Glomerular visceral epithelial cell (primary cell): ENCODE data around the gene SERPINH1.

Source experiments
- DNase-seq: peaks from one replicate; pipeline ENCODE4 v3.0.0-alpha.2; 2016; ENCODE audit errors: extremely low spot score

The SERPINH1 gene

DNA sequence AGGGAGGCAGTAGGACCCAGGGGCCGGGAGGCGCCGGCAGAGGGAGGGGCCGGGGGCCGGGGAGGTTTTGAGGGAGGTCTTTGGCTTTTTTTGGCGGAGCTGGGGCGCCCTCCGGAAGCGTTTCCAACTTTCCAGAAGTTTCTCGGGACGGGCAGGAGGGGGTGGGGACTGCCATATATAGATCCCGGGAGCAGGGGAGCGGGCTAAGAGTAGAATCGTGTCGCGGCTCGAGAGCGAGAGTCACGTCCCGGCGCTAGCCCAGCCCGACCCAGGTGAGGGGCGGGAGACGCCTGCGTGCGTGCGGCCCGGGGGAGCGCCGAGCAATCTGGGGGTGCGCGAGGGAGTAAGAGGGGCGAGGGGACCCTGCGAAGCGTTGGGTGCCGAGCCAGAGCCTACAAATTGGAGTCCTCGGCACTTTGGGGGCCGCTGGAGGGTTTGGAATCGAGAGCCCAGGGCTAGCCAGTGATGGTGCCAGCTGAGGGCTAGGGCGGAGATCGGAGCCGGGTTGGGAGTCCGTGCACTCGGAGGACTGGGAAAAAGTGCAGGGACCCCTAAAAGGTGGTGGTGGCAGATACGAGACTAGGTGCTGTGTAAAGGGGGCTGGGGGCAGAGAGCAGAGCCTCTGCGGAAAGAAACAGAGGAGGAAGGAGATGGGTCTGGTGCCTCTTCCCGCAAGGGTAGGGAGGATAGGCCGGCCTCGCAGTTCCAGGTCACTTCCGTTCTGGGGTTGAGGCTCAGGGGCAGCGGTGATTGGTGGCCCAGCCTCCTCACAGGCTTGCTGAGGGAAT, at the start of gene SERPINH1:
Gene SERPINH1, plus strand, starts transcription at position 206 of the 788 bp plus-strand sequence. CDS start 4,097 bp downstream, outside the sequence.
- peak; percentile 83 for DNase-seq

DNA sequence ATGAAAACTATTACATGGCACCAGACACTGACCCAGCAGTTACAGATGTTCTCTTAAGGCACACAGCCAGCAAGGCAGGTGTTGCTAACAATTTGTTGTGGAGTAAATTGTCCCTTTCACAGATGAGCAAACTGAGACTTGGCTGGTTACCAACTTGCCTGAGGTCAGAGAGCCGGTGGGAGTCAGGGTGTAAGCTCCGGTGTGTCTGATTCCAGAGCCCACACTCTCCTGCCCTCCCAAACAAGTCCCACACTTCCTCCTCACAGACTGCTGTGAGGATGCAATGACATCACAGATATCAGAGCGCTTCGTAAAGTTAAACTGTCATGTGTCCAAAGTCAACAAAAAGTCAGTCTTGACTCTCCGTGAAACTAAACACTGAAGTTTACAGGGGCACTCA, 48.8 kb upstream of the SERPINH1 start:
- no peak for DNase-seq

DNA sequence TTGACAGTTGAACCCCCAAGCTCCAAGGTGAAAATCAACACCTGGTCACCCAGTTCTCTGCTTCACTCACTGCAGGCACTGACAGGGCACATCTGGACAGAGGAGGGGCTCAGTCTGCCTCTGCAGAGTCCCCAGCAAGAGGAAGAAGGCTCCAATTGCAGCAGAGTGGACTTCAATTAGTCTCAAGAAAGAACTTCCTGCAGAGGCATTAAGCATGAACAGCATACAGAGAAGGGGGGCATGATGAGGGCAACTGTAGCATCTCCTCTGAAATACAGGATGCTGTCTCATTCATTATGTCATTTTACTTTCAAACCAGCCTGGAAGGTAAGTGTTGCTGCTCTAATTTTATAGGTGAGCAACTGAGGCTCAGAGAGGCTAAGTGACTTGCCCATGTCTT, 47.5 kb upstream of the SERPINH1 start:
- DNase-seq, result no peak

DNA sequence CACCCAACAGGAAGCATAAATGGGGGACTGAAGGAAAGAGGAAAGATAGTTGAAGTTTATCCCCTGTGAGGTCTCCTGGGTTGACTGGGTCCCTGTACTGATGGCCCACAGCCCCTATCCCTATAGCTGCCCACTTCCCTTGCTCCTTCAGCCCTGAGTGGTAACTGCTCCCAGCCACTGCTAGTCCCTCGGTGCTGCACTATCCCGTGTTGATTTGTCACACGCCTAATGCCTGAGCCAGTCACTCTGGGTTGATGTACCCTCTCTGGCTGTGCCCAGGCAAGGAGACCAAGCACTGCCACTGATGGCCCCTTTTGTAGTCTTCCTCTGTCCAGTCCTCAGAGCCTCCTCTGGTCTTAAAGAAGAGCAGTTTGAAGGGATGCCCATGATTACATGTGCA, 45.9 kb upstream of the SERPINH1 start:
- no peak for DNase-seq

DNA sequence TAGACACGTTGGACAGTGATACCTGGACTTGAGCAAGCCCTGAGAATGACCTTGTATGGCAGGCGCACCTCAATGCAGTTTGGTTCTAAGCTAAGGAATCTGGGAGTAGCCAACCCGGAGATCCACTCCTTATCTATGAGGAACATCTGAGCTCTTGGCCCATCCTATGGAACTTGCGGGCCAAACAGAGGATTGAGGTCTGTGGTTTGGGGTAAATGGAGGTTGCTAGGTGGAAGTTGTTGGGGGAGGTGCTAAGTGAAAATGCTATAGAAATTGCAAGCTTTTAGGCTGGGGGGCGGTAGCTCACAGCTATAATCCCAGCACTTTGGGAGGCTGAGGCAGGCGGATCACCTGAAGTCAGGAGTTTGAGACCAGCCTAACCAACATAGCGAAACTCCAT, 45.2 kb upstream of the SERPINH1 start:
- no peak for DNase-seq

DNA sequence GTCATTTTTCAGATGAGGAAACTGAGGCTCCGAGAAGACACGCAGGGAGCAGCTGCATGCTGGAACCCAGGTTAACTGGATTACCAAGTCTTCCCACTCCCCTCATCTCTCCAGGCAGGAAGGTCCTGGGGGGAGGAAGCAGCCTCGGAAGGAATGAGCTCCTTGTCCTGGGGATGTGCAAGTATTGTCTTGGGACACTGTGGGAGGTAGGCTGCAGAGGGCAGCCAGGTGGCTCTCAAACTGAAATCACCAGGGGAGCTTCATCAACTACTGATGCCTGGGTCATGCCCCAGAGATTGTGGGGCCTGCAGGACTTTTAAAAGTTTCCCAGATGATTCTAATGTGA, 43.9 kb upstream of the SERPINH1 start:
- DNase-seq, result no peak

DNA sequence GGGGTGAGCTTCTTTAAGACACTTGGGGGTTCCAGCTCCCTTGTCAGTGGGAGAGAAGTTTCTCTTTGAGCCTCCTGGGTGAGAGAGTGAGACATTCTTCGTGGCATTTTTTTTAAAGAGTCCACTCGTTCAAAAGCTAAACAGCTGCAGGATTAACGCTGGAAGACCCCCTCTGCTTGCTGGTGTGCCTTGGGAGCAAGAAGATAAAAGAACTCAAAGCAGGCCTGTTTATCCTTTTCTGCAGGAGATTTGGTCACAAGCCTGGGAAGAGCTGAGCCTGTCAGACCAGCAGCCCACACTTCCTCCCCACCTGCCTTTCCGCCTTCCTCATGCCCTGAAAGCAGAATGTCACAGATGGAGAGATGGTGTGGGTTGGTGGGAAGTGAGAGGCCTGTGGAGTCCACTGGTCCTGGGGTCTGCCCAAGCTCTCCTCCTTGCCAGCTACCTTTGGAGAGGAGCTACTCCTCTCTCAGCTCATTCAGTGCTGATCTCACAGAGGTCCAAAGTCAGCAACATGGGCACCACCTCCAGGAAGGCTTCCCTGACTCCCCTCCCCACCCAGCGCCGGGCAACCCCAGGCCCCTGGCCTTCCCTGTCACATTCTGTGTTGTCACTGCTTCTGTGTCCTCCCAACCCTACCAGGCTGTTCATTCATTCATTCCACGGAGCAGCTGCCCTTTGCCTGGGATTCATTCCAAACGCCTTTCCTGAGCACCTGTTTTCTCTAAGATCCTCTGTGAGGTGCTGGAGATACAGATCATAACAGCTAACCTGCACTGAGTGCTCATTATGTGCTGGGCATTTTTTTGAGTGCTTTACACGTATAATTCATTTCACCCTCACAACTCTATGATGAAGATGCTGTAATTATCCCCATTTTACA, 43.0 kb upstream of the SERPINH1 start:
- no peak for DNase-seq

DNA sequence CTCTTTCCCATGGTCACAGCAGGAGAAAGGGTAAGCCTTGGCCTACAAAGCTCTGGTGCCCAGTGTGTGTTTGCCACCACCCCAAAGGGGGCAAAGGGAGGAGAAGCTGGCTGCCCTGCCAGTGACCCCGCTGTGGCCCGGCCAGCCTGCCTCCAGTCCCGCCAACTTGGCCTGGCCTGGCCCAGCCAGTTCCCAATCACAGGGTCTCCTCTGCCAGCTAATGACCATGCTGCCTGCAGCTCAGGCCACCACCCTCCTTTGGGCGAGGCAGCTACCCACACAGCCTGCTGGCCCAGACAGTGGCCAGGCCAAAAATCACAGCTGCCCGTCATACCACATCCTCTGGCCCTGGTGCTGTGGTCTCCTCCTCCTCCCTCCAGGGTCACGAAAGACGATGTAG, 41.4 kb upstream of the SERPINH1 start:
- no peak for DNase-seq

DNA sequence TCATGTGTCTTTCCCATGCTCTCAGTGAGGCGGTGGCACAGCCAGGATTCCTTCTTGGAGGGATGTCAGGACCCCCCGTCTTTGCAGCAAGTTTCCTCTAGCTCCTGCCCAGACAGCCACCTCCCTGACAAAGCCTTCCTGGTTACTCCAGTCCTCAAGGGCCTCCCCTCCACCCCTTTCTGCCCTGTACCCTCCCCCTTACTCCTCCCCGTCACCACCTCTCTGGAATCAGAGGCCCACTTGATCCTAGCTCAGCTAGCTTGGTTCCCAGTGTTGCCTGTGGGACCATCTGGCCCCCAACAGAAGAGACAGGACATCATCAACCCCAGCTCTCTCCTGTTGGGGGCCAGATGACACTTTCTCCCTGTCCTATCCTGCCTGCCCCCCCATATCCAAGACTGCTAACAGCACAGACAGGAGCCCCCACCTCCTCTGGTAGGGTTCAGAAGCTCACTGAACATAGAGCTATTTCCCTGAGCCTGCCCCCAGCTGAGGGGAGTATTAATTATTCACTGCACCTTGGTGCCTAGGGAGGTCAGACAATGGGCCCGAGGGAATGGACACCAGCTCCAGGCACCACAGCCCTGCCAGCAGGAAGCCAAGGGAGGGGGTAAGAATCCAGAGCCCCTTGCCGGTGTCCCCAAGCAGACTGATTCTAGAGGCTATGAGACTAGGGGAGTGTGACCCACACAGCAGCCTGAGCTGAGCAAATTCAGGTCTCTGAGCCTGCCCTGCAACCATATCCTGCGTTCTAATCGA, 39.6 kb upstream of the SERPINH1 start:
- no peak for DNase-seq

DNA sequence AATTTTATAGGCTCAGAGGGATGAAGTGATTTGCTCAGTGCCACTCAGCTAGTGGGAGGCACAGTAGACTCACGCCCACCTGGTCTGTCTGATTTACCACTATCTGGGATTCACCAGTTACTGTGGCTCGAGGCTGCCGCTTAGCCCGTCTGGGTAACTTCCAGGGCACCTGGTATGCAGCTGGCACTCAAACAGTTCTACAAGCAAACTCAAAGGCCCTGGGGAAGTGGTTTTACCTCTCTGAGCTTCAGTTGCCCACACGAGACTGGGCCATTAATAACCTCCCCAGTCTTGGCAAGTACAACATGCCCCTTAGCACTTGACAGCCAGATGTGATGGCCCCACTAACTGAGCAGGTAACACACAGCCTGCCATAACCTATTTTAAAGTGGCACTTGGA, 38.9 kb upstream of the SERPINH1 start:
- no peak for DNase-seq

DNA sequence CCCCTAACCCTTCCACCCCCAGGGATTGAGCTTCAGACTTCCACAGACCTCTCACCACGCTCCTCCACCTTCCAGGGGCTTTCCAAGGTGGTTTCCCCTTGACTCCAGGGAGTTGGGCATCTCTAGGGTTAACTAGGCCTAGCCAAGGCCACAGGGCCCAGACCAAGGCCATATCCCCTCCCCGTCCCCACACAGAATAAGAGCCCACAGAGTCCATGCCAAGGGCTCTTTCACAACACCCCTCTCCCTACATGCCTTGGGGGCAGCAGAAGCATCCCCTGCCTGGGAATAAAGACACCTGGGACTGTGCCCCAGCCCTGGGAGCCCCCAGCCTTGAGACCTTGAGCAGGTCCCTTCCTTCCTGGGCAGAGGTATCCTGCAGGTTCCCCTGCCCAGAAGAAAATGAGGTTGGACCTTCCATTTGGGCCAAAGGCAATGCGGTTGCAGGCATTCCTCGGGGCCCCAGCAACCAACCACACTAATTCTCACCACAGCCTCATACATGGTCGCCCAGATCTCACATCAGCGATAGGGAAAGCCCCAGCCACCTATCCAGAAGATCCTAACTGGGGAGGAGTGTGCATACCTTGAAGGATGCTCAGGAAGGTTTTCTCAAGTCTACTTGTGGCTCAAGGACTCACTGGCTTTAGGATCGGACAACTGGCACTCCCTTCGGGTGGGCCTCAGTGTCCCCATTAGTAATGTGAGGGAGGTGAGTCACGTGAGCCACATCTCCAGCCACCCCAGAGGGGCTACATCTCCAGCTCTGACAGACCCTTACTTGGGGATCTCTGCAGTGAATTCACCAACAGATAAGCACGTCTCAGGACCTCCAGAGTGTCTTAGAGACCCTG, 38.0 kb upstream of the SERPINH1 start:
- peak; percentile 39 for DNase-seq

DNA sequence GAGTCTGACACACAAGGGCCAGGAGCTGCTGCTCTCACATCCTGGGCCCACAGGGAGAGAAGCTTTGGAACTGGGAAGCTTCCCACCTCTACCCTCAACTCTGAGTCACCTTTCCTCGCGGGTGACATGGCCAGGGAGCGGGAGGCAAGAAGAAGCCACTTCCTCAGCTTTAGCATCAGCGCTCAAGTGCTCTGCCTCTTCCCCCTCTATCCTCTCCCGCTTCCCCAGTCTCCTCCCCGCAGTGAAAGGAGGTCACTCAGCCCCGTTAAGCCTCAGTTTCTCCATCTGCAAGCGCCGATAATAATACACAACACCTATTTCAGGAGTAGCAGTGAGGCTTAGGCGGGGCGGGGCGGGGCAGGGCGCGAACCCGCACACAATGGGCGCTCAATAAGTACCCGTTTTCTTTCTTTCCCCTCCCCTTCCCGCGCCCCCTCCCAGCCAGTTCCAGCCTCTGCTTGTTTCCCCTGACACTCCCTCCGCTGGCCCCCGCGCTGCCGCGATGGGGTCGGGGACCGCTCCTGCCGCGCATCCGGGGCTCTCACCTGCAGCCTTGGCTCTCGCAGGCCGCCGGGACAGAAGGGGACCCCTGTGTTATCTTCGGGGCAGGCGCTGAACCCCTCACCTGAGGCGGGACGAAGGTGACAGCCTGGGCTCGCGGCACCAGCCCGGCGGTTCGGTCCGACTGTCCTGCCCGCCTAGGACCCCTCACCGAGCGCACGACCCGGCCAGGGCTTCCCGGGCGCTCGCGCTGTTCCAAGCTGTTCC, 37.2 kb upstream of the SERPINH1 start:
- DNase-seq, result peak; percentile 43

DNA sequence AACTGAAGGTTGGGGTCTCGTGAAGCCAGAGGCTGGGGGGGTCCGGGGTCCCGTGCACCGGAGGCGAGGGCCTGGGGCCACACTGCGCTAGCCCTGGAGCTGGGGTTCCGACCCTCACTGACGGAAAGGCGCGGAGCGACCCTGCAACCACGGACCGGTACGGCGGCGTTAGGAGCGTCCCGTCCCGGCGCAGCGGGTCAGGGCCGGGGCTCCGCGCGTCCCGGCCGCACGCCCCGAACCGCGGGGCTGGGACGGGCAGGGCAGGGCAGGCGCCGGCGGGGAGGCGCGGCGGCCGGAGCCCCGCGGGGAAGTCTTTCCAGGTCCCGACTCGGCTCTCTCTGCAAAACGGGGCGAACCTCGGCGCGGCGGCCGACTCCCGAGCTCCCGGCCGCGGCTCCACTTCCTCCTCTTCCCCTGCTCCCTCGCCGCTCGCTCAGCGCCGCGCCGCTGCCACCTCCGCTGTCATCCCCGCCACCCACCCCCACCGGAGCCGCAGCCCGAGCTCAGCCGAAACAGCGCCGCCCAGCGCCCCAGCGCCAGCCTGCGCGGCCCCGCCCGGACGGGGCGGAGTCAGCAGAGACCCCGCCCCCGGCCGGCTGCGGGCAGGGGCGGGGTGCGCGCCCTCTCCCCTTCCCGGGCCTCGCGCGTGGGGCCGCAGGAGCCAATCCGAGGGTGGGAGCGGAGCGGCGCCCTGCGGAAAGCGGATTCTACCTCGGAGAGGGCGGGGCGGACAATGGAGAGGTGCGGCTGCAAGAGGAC, 36.4 kb upstream of the SERPINH1 start, which contains the start of gene GDPD5:
Gene GDPD5, minus strand, starts transcription at position 509 of the 759 bp plus-strand sequence. CDS start 48,206 bp downstream, outside the sequence.
- peak; percentile 87 for DNase-seq

DNA sequence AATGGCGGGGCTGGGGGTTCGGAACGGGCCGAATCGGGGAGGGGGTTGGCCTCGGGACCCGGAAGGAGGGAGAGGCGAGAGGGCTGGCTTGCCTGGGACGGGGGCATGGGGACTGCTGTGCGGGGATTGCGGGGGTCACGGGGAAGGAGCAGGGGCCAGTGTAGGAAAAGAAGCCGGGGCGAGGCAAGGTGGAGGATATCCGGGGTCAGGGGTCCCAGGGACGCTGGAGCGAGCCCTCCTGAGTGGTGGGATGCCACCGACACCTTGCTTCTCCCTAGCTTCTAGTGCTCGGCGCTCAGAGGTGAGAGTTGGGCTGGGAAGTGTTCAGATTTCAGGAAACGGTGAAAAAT, 35.9 kb upstream of the SERPINH1 start:
- no peak for DNase-seq

DNA sequence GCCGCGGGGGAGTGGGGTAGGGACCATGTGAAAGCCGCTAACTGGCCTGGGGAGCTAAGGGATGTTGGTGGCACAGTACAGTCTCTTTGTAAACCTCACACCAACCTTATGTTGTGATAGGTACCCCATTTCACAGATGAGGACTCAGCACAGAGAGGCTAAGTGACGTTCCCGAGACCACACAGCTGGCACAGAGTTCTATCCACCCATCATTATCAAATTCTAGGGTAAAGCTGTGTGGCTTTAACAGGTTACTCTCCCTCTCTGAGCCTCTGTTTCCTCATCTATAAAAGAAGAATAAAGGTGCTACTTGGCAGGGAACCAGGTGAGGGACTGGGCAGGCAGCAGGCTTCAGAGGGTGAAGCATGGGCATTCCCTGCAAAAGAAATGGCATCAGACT, 34.9 kb upstream of the SERPINH1 start:
- no peak for DNase-seq

DNA sequence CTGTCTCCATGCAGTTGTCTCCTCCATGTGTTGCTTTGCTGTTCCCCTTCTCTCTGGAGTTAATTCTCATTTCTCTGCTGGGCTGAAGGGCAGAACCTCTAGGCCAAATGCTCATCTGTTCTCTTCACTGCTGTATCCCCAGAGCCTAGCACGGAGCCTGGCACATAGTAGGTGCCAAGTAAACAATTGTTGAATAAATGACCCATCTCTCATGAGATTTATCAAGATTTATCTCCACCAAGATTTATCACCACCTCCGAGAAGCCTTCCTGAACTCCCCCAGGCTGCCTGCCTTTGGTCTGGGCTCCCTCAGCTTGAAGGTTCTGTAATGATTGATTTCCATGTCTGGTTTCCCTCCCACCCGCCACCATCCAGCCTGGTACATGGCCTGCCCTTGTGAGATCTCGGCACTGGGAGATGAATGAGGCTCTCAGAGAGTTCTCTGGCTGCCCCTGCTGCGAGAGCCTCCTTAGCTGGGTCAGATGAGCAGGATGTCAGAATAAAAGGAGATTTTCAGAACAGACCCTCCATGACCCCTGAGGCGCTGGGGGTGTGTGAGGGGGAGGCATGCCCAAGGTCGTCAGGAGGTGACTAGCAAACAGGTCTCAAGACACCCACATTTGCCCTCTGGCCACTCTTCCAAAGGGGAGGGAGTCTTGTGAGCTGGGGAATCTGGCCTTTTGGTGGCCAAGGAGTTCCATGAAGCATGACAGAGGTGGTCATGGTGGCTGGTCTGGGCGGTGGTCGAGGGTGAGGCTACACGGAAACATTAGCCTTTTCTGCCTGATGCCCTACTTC, 33.9 kb upstream of the SERPINH1 start:
- peak; percentile 35 for DNase-seq

DNA sequence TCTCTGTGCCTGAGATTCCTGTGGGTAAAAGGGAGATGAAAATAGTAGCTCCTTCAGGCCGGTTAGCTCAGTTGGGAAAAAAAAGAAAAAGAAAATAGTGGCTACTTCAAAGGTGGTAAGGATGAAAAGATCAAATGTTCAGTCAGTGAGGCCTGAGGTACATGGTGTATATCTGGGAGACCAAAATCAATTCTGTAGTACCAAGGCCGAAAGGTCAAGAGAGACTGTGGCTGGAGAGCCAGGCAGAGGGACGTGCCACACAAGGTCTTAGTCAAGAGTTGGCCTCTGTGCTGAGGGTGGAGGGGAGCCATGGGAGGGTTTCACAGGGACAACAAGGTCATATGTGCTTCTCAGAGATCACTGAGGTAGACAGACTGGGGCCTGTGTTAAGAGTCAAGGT, 31.5 kb upstream of the SERPINH1 start:
- no peak for DNase-seq

DNA sequence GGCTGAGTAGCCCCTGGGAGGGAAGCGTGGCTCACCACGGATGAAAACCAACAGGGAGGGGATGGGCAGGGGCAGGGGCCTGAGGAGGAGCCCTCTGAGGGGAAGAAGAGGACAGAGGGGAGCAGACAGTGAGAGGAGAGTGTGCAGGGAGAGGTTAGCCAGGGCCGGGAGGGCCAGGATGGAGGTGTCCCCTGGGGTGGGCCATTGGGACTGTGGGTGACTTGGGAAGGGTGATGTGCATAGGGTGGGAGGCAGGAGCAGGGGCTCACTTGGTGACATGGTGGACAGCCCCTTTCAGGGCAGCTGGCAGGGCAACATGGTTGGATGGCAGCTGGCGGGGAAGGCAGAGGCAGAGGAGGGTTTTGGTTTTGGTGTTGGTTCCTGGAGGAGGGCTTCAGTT, 30.7 kb upstream of the SERPINH1 start:
- DNase-seq, result no peak
